HG02938 (cell line): ENCODE data around the gene RAP1GAP2.
"Not testable (repeated sequence)": the region's sequence is repeated elsewhere in the genome, so short reads cannot be mapped to it uniquely, and the experiment has no call there.

Source experiments
- ATAC-seq: cut with Tn5 transposase; IDR thresholded peaks from one replicate; pipeline ENCODE4 v1.9.1; 2021; ENCODE audit warnings: mild to moderate bottlenecking, moderate library complexity; ENCODE audit not compliant: unreplicated experiment

RAP1GAP2 gene

DNA sequence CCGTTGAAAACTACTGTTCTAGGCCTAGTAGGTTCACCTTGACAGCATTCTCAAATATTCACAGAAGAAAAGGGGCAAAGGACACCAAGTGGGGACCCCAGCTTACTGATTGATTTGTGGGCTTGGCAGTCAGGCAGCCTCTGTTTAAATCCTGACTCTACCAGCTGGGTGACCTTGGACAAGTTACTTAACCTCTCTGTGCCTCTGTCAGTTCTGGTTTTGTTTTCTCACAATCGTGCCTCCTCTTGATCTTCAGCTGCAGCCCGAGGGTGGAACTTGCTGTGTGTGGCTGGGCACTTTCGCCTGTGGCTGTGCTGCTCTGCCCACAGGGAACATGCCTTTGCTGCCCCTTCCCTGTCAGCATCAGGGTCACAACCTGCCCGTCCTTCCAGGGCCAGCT lies 17.8 kb downstream of the RAP1GAP2 start:
- ATAC-seq, result peak; percentile 25

DNA sequence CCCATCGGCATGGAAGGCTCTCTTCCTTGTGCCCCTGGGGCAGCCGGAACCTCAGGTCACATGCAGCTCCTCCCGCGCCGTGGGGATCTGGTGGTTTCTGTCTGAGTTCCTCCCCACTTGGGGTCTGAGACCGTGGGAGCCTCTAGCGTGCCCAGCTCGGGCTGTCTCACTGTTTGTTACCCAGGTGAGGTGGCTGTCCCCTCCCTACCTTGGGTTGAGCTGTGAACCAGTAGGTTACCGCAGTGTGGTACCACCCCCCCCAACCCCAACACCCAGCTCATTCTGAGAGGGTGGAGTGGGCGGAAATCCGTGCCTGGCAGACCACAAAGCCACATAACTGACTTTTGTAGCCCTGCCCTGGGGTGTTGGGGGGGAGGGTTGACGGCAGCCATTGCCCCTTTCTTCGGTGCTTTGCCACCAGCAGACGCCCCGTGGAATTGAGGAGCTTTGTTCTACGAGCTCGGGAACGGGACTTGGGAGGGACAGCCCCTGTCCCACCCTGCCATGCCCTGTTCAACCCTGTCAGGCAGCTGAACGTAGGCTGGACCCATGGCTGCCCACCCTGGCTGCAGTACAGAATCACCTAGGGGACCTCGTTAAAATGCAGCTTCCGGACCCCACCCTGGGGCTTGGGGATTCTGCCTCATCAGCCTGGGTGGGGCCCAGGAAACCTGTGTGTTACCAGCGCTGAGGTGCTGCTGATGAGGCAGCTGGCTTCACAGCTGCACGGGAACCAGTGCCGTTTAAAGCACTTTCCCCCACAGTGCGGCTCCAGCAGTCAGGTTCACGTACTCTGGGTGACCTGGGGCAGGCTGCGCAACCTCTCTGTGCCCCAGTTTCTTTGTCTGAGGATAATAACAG lies 18.5 kb downstream of the RAP1GAP2 start:
- peak; percentile 45 for ATAC-seq

DNA sequence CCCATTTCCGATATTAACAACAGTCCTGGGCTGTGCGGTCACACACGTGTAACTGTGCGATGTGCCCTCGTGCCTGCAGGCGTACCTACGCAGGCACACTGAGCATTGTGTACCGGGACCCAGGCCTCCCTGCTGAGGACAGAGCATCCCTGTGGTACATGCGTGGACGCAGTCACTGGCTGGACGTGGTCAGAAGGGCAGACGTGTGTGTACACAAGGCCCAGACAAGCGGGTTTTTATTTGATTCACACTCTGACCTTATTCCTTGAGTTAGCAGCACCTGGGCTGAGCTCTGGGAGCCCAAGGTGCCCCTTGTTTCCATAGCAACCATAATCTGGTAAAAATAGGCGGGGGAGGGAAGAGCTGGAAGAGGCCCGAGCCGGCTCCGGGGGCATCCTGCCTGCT lies 19.5 kb downstream of the RAP1GAP2 start:
- ATAC-seq, result no peak

DNA sequence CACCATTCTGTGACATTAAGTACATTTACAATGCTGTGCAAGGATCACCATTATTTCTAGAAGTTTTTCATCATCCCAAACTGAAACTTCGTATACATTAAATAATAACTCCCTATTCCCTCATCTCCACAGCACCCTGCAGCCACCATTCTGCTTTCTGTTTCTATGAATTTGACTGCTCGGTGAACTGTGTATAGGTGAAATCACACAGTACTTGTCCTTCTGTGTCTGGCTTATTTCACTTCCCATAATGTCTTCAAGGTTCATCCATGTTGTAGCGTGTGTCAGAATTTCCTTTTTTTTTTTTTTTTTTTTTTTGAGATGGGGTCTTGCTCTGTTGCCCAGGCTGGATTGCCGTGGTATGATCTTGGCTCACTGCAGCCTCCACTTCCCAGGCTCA lies 20.4 kb downstream of the RAP1GAP2 start:
- no peak for ATAC-seq

DNA sequence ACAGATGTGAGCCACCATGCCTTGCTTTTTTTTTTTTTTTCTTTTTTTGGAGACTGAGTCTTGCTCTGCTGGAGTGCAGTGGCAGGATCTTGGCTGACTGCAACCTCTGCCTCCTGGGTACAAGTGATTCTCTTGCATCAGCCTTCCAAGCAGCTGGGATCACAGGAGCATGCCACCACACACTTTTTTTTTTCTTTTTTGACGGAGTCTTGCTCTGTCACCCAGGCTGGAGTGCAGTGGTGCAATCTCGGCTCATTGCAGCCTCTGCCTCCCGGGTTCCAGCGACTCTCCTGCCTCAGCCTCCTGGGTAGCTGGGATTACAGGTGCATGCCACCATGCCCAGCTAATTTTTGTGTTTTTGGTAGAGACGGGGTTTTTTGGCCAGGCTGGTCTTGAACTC lies 23.1 kb downstream of the RAP1GAP2 start:
- ATAC-seq, result not testable (repeated sequence)

DNA sequence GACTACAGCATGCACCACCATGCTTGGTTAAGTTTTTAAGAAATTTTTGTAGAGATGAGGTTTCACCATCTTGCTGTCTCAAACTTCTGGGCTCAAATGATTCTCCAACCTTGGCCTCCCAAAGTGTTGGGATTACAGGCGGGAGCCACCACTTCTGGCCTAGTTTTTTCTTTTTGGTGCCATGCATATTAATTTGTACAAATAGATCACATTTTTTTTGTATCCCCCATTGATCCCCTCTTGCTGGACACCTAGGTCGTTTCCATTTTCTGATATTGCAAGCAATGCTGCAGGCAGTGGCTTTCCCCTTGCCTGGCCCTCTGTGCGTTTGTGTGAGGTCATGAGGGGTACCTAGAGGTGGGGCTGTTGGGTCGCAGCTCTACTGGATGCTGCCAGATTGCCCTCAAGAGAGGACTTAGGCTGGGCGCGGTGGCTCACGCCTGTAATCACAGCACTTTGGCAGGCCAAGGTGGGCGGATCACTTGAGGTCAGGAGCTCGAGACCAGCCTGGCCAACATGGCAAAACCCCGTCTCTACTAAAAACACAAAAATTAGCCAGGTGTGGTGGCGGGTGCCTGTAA lies 23.8 kb downstream of the RAP1GAP2 start:
- no peak for ATAC-seq

DNA sequence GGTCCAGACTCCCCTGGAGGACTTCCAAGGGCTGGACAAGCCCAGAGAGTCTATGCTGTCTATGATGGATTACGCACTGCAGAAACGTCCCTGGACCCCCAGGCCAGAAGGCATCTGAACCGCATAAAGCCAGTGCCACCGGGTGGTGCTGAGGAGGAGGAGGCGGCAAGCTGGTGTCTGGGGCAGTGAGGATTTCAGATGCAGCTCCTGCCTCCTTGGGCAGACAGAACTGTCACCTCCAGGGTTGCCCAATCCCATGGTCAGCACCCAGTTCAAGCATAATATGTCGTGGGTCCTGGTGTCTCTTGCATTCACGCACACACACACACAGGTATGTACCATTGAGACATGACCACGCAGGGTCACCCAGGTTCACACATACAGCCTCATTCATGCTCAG lies 25.6 kb downstream of the RAP1GAP2 start:
- ATAC-seq, result no peak

DNA sequence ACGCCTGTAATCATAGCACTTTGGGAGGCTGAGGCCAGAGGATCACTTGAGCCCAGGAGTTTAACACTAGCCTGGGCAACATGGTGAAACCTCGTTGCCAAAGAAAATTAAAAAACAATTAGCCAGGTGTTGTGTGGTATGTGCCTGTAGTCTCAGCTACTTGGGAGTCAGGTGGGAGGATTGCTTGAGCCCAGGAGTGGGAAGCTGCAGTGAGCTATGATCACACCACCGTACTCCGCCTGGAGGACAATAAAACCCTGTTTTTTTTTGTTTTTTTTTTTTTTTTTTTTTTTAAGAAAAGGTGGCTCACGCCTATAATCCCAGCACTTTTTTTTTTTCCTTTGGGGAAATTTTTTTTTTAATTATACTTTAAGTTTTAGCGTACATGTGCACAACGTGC lies 26.1 kb downstream of the RAP1GAP2 start:
- ATAC-seq, result no peak

DNA sequence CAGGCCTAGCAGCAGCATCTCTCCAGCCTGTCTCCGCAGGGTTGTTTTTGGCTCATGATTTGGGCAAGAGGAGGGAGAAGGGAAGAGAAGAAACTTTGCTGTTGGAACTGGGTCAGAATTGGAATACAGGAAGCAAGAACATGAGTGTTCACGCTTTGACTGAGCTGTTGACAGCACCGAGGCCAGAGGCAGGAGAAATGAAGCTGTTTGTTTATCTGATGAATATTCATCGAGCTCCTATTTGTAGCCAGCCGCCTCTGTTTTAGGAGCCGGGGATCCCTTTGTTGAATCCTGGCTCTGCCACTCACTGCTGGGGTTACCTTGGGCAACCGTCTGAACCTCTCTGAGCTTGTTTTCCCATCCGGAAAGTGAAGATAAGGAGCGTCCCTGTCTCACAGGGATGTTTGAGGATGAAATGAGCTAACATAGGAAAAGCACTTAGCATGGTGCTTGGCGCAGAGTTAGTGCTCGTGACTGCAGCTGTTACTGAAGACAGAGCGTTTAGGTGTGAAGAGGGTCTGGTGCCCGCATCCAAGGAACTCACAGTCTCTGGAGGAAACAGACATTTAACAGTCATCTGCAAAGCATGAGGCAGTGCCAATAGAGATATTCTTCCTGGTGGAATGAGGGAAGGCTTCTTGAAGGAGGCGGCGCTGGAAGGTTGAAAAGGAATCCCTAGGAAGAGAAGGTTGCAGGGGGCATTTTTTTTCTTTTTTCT lies 29.2 kb downstream of the RAP1GAP2 start:
- ATAC-seq, result no peak

DNA sequence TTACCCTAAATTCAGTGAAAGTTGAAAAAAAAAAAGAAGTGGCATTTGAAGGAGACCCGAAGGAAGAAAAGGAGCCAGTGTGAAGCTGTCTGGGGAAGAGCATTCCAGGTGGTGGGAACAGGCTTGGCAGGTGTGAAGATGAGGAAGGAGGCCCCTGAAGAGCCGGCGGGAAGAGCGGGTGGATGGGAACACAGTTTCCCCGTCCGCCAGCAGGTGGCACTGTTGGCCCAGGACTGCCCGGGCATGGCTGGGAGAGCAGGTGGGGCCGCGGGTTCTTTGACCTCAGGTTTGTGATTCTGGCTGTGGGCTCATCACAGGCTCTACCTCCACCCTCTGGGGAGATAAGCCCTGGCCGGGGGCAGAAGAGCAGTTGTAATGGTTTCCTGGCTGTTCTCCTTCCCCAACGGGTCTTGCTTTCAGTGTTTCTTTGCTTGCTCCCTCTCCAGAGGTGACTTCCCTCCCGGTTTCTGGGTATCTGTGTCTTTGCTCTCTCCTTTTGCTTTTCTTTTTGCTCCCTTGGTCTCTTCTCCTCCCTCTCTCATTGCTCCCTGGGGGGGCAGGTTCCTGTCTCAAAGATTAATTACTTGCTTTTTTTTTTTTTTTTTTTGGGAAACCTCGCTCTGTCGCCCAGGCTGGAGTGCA lies 32.3 kb downstream of the RAP1GAP2 start:
- no peak for ATAC-seq

DNA sequence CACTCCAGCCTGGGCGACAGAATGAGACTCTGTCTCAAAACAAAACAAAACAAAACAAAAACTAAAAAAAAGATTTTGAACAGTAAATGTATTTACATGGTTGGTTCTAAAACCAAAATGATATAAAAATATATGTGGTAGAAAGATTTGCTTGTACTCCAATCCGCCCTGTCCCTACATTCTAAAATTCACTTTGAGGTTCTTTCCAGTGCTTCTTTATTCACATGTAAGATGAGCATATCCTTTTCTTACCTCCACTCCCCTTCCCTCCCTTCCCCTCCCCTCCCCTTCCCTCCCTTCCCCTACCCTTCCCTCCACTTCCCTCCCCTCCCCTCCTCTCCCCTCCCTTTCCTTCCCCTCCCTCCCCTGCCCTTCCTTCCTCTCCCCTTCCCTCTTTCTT lies 34.4 kb downstream of the RAP1GAP2 start:
- no peak for ATAC-seq

DNA sequence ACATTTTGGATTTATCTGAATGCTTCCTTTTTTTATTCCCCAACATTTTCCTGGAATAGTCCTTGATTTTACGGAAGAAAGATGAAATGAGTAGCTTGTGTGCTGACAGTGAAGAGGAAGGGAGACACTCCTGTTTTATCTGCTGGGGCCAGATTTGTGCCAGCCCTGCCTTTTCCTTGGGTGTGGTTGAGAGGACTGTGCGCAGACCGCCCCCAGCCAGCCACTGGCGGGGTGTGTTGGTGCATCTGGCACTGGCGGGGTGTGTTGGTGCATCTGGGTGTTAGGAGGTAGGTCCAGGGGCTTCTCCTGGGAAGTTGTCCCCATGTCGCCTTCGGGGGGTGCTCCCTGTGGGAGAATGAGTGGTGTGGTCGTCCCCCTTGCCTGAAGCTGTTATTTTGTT lies 39.5 kb downstream of the RAP1GAP2 start:
- no peak for ATAC-seq

DNA sequence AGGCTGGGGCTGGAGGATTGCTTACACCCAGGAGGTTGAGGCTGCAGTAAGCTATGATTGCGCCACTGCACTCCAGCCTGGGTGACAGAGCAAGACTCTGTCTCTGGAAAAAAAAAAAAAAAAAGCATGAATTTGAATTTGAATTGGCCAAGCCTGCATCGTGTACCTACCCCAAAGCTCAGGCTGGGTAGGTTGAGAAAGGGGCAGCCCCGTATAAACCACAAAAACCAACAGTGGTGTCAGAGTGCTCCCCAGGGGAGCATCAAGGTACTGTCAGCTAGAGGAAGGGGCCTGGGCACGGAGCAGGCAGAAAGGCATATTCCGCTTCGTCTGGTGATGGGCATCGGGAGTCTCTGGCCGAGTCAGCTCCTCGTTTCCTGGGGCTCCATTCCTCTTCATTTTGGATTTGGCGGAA lies 40.9 kb downstream of the RAP1GAP2 start:
- peak; percentile 58 for ATAC-seq

DNA sequence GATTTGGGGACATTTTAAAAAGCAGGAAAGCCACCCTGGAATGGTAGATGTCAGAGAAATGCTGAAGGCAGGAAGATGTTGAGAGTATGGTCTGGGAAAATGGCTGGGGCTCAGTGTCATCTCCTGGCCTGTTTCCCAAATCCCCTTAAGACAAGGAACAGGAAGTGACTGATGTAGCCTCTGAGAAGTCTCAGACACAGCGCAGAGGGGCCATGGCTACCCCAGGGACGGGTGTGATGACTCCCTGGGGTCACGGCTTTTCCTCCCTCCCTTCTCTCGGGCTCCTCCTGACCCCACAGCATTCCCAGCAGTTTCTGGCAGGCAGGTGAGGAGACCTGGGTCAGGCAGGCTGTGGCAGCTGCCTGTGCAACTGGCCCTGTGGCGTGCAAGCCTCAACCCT lies 45.4 kb downstream of the RAP1GAP2 start:
- ATAC-seq, result no peak

DNA sequence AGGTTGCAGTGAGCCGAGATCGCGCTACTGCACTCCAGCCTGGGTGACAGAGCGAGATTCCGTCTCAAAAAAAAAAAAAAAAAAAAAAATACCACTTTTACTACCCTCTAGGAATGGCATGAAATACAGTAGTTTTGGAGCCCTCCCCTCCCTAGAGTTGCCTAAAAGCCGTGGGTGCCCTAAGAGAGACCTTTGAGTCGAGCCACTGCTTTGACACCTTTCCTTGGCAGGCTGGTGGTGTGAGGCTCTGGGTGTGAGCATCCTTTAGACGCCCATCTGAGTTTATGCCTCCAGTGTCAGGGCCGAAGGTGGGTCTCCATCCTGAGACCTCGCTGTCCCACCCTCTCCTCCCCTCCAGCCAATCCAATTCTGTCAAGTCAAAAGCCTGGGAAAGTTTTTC lies 46.2 kb downstream of the RAP1GAP2 start:
- no peak for ATAC-seq

DNA sequence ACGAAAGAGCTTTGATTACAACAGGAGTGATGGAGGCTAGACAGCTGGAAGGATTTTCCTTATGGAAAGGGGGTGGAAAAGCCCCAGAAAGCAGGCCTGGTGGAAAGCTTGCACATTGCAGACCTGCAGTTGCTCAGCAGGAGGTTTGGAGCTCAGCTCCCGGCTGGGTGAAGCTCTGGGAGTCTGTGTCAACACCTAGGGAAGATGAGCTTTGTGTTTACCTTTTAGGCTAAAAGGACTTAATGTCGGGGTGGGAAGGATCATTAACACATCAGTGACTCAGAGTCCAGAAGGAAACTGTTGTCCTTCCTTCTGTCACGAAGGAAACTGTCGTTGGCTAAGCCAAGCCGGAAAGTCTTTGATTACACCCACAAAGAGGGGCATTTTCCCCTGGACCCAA lies 48.2 kb downstream of the RAP1GAP2 start:
- ATAC-seq, result no peak

DNA sequence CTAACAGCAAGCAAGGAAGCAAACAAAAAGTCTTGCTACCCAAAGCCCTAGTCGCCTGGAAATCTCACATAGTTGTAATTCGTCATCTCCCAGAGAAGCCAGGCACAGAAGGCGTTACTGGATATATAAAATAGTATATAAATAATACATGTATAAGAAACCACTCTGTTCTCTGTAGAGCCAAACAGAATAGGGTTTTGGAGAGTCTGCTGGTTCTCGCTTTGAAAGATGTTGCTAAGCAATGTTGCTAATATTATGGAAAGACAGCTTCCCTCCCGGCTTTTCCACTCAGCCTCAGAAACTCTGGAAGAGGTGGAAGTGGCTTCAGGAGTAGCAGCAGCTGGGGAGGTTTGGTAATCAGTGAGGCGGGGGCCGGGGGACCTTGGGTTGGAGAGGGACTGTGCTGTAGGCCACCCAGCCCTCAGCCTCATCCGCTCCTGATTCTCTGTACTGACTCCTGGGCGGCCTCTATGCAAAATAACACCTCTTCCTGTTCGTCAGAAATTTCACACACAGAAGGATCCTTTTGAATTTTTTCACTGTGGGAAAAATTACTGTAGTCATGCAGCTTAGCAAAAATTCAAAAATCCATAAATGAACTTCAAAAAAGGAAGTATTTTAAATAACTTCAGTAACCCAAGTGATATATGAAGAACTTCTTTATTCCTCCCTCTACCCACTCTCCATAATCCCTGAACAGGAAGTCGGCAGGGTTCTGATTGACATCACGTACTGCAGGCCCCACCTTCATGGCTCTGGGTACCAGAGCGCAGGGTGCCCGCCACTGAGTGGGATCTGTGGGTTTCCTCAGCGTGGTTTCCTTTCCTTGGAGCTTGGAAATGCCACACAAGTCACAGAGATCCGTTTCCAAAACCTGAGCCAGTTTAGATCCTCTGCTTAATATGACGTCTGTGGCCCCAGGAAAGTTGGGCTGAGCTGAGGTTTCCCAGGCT lies 51.4 kb downstream of the RAP1GAP2 start:
- no peak for ATAC-seq

DNA sequence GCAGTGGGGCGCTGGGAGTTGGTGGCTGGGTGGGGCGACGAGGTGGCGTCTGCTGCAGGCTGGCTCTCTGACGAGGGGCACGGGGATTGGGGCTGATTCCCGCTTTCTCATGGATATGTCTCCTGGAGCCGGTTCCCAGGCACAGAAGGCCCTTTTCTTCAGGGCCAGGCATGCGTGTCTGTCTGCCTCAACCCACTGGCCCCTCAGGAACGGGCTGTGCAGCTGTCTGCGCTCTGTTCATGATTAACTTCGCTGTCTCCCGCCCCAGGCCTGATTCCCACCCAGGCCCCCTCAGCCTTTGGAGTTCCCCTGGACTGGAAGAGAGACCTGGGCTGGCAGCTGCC lies 53.1 kb downstream of the RAP1GAP2 start:
- no peak for ATAC-seq

DNA sequence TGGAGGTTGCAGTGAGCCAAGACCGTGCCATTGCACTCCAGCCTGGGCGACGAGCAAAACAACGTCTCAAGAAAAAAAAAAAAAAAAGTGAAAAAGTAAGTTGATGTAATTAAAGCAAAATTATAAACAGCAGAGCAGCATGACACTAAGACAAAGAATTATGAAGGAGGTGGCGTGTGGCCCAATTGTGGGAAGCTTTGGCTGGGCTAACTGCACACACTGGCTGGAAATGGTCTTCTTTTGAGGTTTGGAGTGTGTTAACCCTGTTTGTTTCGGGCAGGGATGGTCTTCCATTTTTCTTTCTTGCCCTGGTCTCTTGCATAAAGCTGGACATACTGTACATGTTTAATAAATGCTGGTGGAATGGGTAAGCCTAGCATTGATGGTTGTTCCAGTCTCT lies 54.8 kb downstream of the RAP1GAP2 start:
- ATAC-seq, result no peak

DNA sequence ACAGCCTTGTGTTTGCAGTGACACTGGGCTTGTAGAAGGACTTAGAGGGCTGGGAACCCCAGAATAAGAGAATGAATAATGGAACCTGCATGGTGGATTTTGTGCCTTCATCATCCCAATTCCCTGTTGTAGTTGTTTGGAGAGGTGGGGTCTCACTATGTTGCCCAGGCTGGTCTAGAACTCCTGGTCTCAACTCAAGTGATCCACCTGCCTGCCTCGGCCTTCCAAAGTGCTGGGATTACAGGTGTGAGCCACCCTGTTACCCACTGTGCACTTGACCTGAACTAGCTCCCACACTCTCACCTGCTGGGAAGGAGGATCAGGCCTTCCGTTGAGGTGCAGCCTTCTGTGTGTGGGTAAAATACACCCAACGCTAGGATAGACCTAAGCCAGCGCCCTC lies 55.4 kb downstream of the RAP1GAP2 start:
- no peak for ATAC-seq

DNA sequence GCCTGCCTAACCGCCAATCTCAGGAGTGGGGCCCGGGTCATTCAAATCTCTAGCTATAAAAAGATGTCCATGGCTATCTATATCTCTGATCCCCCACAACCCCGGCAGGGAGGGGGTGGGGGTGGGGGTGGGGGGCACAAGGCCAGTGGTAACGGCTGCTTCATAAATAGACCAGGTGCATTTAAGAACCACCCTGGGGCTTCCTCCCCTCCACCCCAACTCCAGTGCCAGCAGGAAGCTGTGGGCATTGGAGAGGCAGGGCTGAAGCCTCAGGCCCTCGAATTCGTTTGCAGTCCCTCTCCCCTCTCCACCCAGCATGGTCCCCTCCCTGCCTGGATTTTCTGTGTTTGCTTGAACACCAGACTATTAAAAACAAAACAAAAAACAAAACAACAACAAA lies 56.0 kb downstream of the RAP1GAP2 start:
- ATAC-seq, result no peak
